ENCODE data around the gene CCDC51.
"Not testable (repeated sequence)": the region's sequence is repeated elsewhere in the genome, so short reads cannot be mapped to it uniquely, and the experiment has no call there.

Gene CCDC51

GRCh38 chr3:48439820-48440589 is at the start of gene CCDC51, which contains the start of gene TMA7:
Gene CCDC51, minus strand, starts transcription at chr3:48440119. Its CDS starts 4,991 bp downstream, at chr3:48435128.
Gene TMA7, plus strand, starts transcription at chr3:48440257. Its CDS starts 40 bp downstream, at chr3:48440297.
- DNase-seq = peak; percentile 99

- no peak for DNase-seq
These were observed 47.0 kb upstream of the CCDC51 start for GRCh38 chr3:48486952-48487351.

GRCh38 chr3:48482822-48483221 is 42.9 kb upstream of the CCDC51 start:
- not testable (repeated sequence) for DNase-seq

DNA sequence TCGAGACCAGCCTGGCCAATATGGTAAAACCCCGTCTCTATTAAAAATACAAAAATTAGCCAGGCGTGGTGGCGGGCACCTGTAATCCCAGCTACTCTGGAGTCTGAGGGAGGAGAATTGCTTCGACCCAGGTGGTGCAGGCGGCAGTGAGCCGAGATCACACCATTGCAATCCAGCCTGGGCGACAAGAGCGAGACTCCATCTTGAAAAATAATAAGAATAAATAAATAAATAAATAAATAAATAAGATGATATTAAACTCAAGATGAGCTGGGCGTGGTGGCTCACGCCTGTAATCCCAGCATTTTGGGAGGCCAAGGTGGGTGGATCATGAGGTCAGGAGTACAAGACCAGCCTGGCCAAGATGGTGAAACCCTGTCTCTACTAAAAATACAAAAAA is 41.0 kb upstream of the CCDC51 start:
- not testable (repeated sequence) for DNase-seq

DNA sequence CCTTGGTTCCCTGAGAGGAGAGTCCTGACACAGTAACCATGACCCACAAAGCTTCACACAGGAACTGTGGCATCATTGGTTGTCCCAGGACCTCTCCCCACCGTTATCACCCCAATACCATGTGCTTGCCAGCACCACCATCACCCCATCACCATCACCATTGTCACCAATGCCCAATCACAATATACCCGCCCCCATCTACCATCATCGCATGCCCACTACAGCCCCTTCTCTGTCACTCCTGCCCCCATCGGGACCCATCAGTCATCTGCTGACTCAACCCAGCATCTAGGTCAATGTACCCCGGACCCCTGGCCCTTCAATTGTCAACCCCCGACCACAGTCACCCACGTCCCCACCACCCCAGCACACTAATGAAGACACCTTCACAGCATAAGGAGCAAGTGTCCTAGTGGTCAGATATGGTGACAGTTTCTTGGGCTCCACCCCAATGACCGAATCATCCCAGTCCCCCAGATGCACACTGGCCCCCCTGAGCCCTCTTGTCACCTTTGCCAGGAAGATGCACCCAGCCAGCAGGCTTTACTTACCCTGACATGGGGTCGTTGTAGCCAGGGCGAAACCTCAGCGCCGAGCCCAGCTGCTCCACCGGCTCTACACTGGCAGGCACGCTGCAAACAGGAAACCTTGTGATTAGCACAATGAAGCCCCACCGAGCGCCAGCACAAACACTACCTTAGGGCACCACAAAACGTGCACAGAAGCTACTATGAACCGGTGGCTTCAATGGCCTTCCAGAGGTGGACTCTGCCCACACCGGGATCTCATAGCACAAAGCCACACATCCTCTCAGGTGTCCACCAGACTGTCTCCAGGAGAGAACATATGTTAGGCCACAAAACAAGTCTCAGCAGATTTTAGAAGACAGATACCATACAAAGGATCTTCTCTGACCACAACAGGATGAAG is 39.0 kb upstream of the CCDC51 start:
- no peak for DNase-seq

GRCh38 chr3:48477959-48478520 is 38.1 kb upstream of the CCDC51 start:
- DNase-seq = no peak

DNA sequence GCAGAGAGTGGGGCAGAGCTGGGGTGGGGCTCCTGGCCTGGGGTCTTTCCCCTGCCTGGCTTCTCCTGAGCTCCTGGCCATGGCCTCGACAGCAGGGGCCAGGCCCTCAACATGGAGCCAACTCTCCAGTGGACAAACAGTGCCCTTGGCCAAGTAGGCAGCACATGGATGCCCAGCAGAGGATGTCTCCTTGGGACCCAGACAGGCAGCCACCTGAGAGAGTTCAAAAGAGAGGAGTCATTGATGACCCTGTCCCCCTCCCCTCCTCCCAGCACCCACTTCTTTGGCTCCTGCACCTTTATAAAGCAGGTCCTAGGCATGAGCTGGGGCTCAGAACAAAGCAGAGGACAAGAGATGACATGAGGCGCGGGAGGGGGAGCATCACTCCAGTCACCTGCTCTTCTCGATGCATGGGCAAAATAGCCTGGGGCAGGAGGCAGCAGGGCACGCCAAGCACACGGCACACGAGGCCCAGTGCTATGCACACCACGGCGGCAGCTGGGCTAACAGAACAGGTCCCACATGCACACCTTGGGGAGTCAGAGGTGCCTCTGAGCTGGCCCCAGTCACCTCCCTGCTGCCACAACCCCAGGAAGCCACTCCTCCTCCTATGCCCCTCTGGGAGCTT is 36.6 kb upstream of the CCDC51 start:
- no peak for DNase-seq

GRCh38 chr3:48475188-48475587 is 35.3 kb upstream of the CCDC51 start:
- DNase-seq = no peak

- peak; percentile 45 for DNase-seq
These were observed 34.7 kb upstream of the CCDC51 start for GRCh38 chr3:48474619-48475018.

DNA sequence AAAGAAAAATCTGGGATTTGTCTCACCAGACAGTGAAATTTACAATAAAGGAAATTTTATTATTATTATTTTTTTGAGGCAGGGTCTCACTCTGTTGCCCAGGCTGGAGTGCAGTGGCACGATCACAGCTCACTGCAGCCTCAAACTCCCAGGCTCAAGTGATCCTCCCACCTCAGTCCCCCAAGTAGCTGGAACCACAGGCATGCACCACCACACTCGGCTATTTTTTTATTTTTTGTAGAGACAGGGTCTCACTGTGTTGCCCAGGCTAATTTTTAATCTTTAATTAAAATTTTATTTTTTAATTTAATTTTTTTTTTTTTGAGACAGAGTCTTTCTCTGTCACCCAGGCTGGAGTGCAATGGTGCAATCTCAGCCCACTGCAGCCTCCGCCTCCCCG is 34.1 kb upstream of the CCDC51 start:
- DNase-seq = not testable (repeated sequence)

GRCh38 chr3:48473617-48473952 is 33.7 kb upstream of the CCDC51 start:
- no peak for DNase-seq

- DNase-seq = peak; percentile 97
These were observed 33.2 kb upstream of the CCDC51 start for GRCh38 chr3:48472923-48473616.

DNA sequence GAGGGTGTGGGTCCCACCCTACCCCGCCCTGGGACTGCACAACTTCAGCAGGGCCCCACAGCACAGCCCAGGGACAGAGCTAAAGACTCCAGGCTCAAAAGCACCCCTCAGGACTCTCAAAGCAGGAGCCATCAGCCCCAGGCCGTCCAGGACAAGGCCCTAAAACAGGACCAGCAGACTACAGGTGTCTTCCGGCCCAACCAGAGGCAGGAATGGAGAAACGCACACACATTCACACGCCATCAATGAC is 32.7 kb upstream of the CCDC51 start:
- DNase-seq = no peak

DNA sequence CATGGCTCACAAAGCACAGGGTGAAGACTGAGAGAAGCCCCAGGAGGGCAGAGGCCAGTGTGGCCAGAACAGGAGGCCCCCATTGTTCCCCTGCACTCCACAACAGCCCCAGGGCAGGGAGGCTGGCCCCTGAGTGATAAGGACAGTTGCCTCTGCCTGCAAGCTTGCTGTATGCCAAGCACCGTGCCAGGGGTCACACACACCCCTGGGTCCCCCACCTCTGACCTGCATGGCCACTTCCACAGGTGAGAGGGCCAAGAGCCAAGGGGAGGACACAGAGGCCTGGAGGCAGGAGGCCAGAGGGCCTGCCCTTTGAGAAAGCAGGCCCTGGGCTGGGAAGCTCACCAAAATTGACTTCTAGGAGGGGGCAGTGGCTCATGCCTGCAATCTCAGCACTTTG is 30.4 kb upstream of the CCDC51 start:
- no peak for DNase-seq

DNA sequence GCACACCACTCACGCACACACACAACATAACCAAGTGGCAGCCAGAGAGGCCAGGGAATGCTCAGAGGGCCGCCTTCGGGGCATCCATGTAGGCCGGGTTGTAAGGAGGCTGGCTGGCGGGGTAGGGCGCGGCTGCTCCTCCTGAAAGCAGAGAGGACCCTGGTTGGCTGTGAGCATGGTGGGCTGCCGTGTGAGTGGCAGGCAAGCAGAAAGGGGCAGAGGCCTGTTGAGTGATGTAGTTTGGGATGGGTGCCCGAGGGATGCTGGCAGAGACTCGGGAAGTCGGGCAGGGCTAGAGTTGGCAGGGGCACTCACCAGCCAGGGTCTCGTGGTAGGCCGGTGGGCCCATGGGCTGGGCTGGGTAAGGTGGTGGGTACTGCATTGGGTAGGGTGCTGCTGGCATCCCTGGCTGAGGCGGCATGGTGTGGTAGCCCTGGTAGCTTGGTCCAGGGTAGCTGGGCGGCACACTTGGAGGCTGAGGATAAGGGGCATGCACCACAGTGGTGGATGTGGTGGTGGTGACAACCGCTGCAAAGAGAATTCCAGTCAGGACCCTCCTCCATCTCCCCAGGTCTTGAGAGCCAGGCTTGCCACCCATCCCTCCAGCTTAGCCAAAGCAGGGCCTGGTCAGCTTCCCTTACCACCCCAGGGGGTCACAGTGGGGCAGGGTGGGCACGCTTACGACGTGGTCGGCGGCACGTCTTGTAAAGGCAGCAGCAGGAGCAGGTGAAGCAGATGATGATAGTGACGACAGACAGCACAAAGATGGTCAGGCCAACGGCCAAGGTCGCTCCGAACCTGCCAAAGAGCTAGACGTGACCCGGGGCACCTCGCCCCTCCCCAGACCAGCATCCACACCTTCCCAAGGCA is 29.4 kb upstream of the CCDC51 start:
- DNase-seq = no peak

DNA sequence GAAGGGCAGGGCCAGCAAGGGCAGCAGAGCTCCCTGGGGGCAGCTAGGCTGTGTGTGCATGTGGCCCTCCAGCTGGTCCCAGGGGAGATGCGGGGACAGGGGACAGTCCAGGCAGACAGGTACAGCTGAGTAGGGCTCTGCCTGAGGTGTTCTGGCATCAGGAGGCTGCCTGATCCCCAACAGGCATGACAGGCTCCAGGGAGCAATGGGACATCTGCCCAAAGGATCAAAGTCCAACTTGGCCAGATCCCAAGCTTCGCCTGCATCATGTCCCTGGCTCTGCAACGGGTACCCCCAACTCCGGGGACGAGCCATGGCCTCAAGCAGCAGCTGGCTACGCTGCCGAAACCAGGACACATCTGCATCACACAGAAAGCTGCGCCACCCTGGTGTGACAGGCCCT is 28.4 kb upstream of the CCDC51 start:
- DNase-seq = no peak

DNA sequence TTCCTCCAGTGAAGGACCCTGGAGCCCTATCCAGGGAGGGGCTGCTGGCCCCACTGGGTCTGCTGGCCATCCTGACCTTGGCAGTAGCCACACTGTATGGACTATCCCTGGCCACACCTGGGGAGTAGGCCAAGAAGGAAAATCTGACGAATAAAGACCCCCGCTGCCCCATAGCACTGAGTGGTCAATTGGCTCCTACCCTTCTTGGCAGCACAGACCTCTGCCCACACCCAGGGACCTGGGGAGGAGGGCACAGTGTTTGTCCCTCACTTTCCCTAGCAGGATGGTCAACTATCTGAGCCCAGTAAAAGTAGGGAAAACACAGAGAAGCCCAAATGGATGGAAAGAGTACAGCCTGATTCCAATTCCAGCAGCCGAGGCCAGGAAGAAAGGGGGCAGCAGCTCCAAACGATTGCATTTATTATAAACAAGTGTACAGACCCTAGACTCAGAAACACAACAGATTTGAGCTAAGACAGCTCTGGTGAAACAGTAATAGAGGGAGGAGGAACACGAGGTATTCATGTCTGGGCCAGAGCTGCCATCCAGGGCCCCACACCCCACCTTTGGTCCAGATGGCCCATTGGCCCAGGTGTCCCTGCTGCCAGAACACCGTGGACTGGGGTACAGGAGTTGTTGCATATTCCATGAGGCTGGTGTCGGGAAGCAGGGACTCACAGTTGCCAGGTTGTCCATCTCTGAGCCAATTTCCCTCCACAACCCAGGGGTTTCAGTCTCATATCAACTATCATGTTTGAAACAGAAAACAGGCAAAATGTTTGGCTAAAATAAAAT is 27.8 kb upstream of the CCDC51 start:
- no peak for DNase-seq

DNA sequence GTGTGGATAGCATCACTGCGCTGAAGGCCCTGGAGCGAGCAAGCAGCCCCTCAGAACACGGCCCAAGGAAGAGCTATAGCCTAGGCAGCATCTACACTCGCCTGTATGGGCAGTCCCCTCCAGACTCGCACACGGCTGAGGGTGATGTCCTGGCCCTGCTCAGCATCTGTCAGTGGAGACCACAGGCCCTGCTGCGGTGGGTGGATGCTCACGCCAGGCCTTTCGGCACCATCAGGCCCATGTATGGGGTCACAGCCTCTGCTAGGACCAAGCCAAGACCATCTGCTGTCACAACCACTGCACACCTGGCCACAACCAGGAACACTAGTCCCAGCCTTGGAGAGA is 27.2 kb upstream of the CCDC51 start:
- DNase-seq = no peak

- peak; percentile 24 for DNase-seq
These were observed 26.6 kb upstream of the CCDC51 start for GRCh38 chr3:48466386-48467109.

All from eye (tissue), 1 donor.